ENCODE results near the gene CWH43. TPM values are rescaled to one million over a fixed set of nuclear protein-coding genes. Genes with fewer than 3 reads are reported as not detected.
"Not testable (repeated sequence)": the region's sequence is repeated elsewhere in the genome, so short reads cannot be mapped to it uniquely, and the experiment has no call there.

Gene CWH43
- total and polyA plus RNA-seq, 4 donors, result 0.65 to 4.2 (median 1.1) TPM

- DNase-seq, result no peak
- WGBS, 2 donors, result 86 to 92% methylated on average over 4 of the region's 4 CpGs
Measured at GRCh38 chr4:48976041-48976440, 10.0 kb upstream of the CWH43 start.

GRCh38 chr4:48979914-48980579 lies 6.0 kb upstream of the CWH43 start:
- no peak overlapping the region for H3K27ac ChIP-seq (ENCODE audit: low read depth in 1 of 2, low read length in 1 of 2)
- H3K4me3 ChIP-seq, result no peak overlapping the region
- peaks cover 0 to 2% (median 0%) of the 10 kb centered on the region in 4 donors for H3K9me3 ChIP-seq (ENCODE audit: control insufficient read depth in 4 of 4, insufficient read depth in 3 of 4, low read length in 3 of 4)
- 71 to 81% methylated on average over 6 of the region's 6 CpGs for WGBS, 2 donors
- no peak for DNase-seq
- peaks cover 0 to 10% (median 0%) of the 10 kb centered on the region in 3 donors for H3K27me3 ChIP-seq (ENCODE audit: control insufficient read depth in 3 of 3, insufficient read depth in 3 of 3, low read length in 2 of 3)
- no peak for ATAC-seq (ENCODE audit: insufficient read depth, low FRiP score)
- no peak overlapping the region for H3K9ac ChIP-seq (ENCODE audit: insufficient read depth in 1 of 2, low read length in 2 of 2)
- H3K4me1 ChIP-seq (ENCODE audit: control insufficient read depth in 5 of 5, insufficient read depth in 5 of 5, low read length in 5 of 5), result no peaks in the 10 kb centered on the region
- H3K36me3 ChIP-seq (ENCODE audit: control insufficient read depth in 4 of 4, insufficient read depth in 4 of 4, low read length in 4 of 4), result no peaks in the 10 kb centered on the region
- TF ChIP-seq, protein P1, sequence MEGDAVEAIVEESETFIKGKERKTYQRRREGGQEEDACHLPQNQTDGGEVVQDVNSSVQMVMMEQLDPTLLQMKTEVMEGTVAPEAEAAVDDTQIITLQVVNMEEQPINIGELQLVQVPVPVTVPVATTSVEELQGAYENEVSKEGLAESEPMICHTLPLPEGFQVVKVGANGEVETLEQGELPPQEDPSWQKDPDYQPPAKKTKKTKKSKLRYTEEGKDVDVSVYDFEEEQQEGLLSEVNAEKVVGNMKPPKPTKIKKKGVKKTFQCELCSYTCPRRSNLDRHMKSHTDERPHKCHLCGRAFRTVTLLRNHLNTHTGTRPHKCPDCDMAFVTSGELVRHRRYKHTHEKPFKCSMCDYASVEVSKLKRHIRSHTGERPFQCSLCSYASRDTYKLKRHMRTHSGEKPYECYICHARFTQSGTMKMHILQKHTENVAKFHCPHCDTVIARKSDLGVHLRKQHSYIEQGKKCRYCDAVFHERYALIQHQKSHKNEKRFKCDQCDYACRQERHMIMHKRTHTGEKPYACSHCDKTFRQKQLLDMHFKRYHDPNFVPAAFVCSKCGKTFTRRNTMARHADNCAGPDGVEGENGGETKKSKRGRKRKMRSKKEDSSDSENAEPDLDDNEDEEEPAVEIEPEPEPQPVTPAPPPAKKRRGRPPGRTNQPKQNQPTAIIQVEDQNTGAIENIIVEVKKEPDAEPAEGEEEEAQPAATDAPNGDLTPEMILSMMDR (IDR thresholded peaks at IDR 0.05; ENCODE audit: control extremely low read depth, extremely low read depth), result no peak

More at GRCh38 chr4:48976041-48976440, 10.0 kb upstream of the CWH43 start:
- ATAC-seq (ENCODE audit: insufficient read depth, low FRiP score), result no peak
- TF ChIP-seq, protein P1 (IDR thresholded peaks at IDR 0.05; ENCODE audit: control extremely low read depth, extremely low read depth), result no peak
- no peaks in the 10 kb centered on the region for H3K4me1 ChIP-seq (ENCODE audit: control insufficient read depth in 5 of 5, insufficient read depth in 5 of 5, low read length in 5 of 5)
- no peak overlapping the region for H3K27ac ChIP-seq (ENCODE audit: low read depth in 1 of 2, low read length in 1 of 2)
- no peaks in the 10 kb centered on the region for H3K9me3 ChIP-seq (ENCODE audit: control insufficient read depth in 4 of 4, insufficient read depth in 3 of 4, low read length in 3 of 4)
- H3K27me3 ChIP-seq (ENCODE audit: control insufficient read depth in 3 of 3, insufficient read depth in 3 of 3, low read length in 2 of 3), result no peaks in the 10 kb centered on the region
- no peak overlapping the region for H3K4me3 ChIP-seq
- H3K9ac ChIP-seq (ENCODE audit: insufficient read depth in 1 of 2, low read length in 2 of 2), result no peak overlapping the region
- H3K36me3 ChIP-seq (ENCODE audit: control insufficient read depth in 4 of 4, insufficient read depth in 4 of 4, low read length in 4 of 4), result no peaks in the 10 kb centered on the region

GRCh38 chr4:48984005-48984404 lies 2.1 kb upstream of the CWH43 start:
- not testable (repeated sequence) for H3K9ac ChIP-seq (ENCODE audit: insufficient read depth in 1 of 2, low read length in 2 of 2); H3K36me3 ChIP-seq (ENCODE audit: control insufficient read depth in 4 of 4, insufficient read depth in 4 of 4, low read length in 4 of 4); H3K4me1 ChIP-seq (ENCODE audit: control insufficient read depth in 5 of 5, insufficient read depth in 5 of 5, low read length in 5 of 5); H3K9me3 ChIP-seq (ENCODE audit: control insufficient read depth in 4 of 4, insufficient read depth in 3 of 4, low read length in 3 of 4); DNase-seq; ATAC-seq (ENCODE audit: insufficient read depth, low FRiP score); H3K4me3 ChIP-seq; H3K27ac ChIP-seq (ENCODE audit: low read depth in 1 of 2, low read length in 1 of 2)
- H3K27me3 ChIP-seq (ENCODE audit: control insufficient read depth in 3 of 3, insufficient read depth in 3 of 3, low read length in 2 of 3), result peaks cover 8 to 32% (median 18%) of the 10 kb centered on the region in 3 donors
- 94 to 96% methylated on average over 2 of the region's 2 CpGs for WGBS, 2 donors

DNA sequence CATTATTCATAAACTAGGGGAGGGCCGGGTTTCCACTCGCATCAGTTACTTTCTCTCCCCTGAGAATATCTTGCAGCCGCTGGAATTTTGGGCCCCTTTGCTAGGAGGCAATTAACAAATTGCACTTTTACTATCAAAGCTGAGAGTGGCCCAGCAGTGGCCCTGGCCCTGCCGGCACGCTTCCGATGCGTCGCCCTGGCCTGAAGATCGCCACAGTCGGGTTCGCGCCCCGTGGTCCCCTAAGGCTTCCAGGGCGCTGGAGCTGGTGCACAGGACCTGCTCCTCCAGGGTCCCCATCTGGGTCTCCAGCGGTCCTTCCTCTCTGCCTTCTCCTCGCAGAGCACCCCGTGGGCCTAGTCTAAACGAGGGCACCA lies 486 bp upstream of the CWH43 start:
- TF ChIP-seq, protein P1 (IDR thresholded peaks at IDR 0.05; ENCODE audit: control extremely low read depth, extremely low read depth), result no peak
- peaks cover 0 to 5% (median 0%) of the 10 kb centered on the region in 5 donors for H3K4me1 ChIP-seq (ENCODE audit: control insufficient read depth in 5 of 5, insufficient read depth in 5 of 5, low read length in 5 of 5)
- H3K36me3 ChIP-seq (ENCODE audit: control insufficient read depth in 4 of 4, insufficient read depth in 4 of 4, low read length in 4 of 4), result no peaks in the 10 kb centered on the region
- 17 to 23% methylated on average over 18 of the region's 18 CpGs for WGBS, 2 donors
- DNase-seq (no peak), ATAC-seq (ENCODE audit: insufficient read depth, low FRiP score) (no peak)
- H3K9ac ChIP-seq (ENCODE audit: insufficient read depth in 1 of 2, low read length in 2 of 2), result no peak overlapping the region
- H3K27me3 ChIP-seq (ENCODE audit: control insufficient read depth in 3 of 3, insufficient read depth in 3 of 3, low read length in 2 of 3), result peaks cover 8 to 32% (median 18%) of the 10 kb centered on the region in 3 donors
- H3K27ac ChIP-seq (ENCODE audit: low read depth in 1 of 2, low read length in 1 of 2), result no peak overlapping the region
- H3K4me3 ChIP-seq, result no peak overlapping the region
- peaks cover 0 to 5% (median 0%) of the 10 kb centered on the region in 4 donors for H3K9me3 ChIP-seq (ENCODE audit: control insufficient read depth in 4 of 4, insufficient read depth in 3 of 4, low read length in 3 of 4)
